Posterior vena cava (tissue), 2 donors: Measurements from ENCODE around the gene HERC2. TPM values are rescaled to one million over a fixed set of nuclear protein-coding genes. Genes with fewer than 3 reads are reported as not detected.
"Not testable (repeated sequence)": the region's sequence is repeated elsewhere in the genome, so short reads cannot be mapped to it uniquely, and the experiment has no call there.

Source experiments
- DNase-seq: peaks from one replicate; pipeline ENCODE4 v3.0.0-alpha.2; 2020; ENCODE audit warnings: low spot score
- intact Hi-C, 2 donors: fragments of 100-400 bp; cut with DNase I; formaldehyde crosslinking; loops; one replicate each; pipeline versions ENCODE4 v1.14.1 to v1.14.2; 2022 to 2023
- total RNA-seq, 2 donors: library from RNA; stranded (reverse); fragmentation: NEBNext Ultra II Directional; extraction: Animal tissue kit (Norgen Biotek cat#: 25700); gene quantifications; one replicate each; pipeline ENCODE4 v1.2.1, GENCODE V29; 2021
- donor health status: DM: yes; HTN: yes; CAD: no.
- donor health status: DM: yes; HTN: yes; CAD: no.

HERC2 gene
- total RNA-seq, 2 donors from 2014 or later = 58.6 to 61.5 TPM

GRCh38 chr15:28243399-28243798 lies 78.6 kb downstream of the HERC2 start:
- no peak for DNase-seq
- intact Hi-C loops = no loop called here

- intact Hi-C loops, DNase-seq: not testable (repeated sequence)
These were observed 83.7 kb downstream of the HERC2 start for GRCh38 chr15:28238296-28238695.

- intact Hi-C loops, DNase-seq: not testable (repeated sequence)
These were observed 90.2 kb downstream of the HERC2 start for GRCh38 chr15:28231743-28232142.

- intact Hi-C loops, DNase-seq: not testable (repeated sequence)
These were observed 90.6 kb downstream of the HERC2 start for GRCh38 chr15:28231336-28231735.

- intact Hi-C loops, DNase-seq: not testable (repeated sequence)
These were observed 92.9 kb downstream of the HERC2 start for GRCh38 chr15:28228990-28229640.

GRCh38 chr15:28228096-28228495 lies 93.9 kb downstream of the HERC2 start:
- DNase-seq = no peak
- intact Hi-C loops = no loop called here

GRCh38 chr15:28227303-28227702 lies 94.7 kb downstream of the HERC2 start:
- DNase-seq, intact Hi-C loops: not testable (repeated sequence)

- DNase-seq, intact Hi-C loops: not testable (repeated sequence)
These were observed 99.4 kb downstream of the HERC2 start for GRCh38 chr15:28222612-28223011.

- DNase-seq, intact Hi-C loops: not testable (repeated sequence)
These were observed 100.3 kb downstream of the HERC2 start for GRCh38 chr15:28221696-28222095.

GRCh38 chr15:28219116-28219515 lies 102.9 kb downstream of the HERC2 start:
- intact Hi-C loops = no loop called here
- no peak for DNase-seq

GRCh38 chr15:28216946-28217546 lies 104.9 kb downstream of the HERC2 start:
- DNase-seq, intact Hi-C loops: not testable (repeated sequence)

- DNase-seq, intact Hi-C loops: not testable (repeated sequence)
These were observed 106.5 kb downstream of the HERC2 start for GRCh38 chr15:28215521-28215920.

- peak; percentile 80 for DNase-seq
- intact Hi-C loops = not testable (repeated sequence)
These were observed 107.8 kb downstream of the HERC2 start for GRCh38 chr15:28214006-28214790.

- DNase-seq, intact Hi-C loops: not testable (repeated sequence)
These were observed 108.6 kb downstream of the HERC2 start for GRCh38 chr15:28213393-28213792.

GRCh38 chr15:28208583-28208982 lies 113.4 kb downstream of the HERC2 start:
- DNase-seq = no peak
- intact Hi-C loops = loop anchor here in 1 of 2 donors (5.0 kb wide), 1 partner anchor 909 kb away; no protein-coding TSS in a partner anchor

- intact Hi-C loops = loop anchor here in 1 of 2 donors (5.0 kb wide), 1 partner anchor 912 kb away; no protein-coding TSS in a partner anchor
- DNase-seq = not testable (repeated sequence)
These were observed 116.3 kb downstream of the HERC2 start for GRCh38 chr15:28205640-28206039.

- intact Hi-C loops, DNase-seq: not testable (repeated sequence)
These were observed 118.7 kb downstream of the HERC2 start for GRCh38 chr15:28203055-28203828.

- intact Hi-C loops, DNase-seq: not testable (repeated sequence)
These were observed 119.9 kb downstream of the HERC2 start for GRCh38 chr15:28202124-28202523.

- DNase-seq, intact Hi-C loops: not testable (repeated sequence)
These were observed 123.8 kb downstream of the HERC2 start for GRCh38 chr15:28198215-28198614.
